ENCODE results near the gene SIVA1.

Gene SIVA1, protein sequence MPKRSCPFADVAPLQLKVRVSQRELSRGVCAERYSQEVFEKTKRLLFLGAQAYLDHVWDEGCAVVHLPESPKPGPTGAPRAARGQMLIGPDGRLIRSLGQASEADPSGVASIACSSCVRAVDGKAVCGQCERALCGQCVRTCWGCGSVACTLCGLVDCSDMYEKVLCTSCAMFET

DNA sequence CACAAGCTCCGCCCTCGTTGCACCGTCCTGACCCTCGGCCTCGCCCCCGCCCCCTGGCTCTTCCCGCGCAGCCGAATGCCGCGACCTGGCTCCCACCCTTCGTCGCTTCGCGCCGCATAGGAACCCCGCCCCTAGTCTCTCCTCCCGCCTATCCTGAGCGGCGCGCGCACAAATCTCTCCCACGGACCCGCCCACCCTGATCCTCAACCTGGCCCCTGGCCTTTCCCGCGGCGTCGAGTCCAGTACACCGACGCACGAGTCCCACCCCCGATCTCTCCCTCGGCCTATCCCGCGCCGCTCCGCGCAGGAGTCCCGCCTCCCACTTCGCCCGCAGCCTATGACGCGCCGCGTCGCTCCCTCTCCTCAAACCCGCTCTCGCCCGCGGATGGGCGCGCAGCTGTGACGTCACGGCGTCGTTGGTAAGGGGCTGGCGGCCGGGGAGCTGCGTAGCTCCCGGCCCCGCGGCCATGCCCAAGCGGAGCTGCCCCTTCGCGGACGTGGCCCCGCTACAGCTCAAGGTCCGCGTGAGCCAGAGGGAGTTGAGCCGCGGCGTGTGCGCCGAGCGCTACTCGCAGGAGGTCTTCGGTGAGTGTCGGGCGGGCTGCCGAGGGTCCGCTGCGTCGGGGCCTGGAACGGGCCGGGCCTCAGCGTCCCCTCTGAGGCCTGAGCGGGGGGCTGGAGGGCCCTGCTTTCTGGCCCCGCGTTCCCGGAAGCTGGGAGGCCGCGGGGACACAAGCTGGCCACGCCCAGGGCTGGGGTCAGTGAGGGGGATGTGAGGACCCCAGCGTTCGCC, at the start of gene SIVA1:
Gene SIVA1 (plus strand): TSS at position 413 of the 793 bp plus-strand sequence. CDS start 55 bp downstream, at position 468.
- DNase-seq (ENCODE audit: low read depth, low spot score): peak; percentile 100

DNA sequence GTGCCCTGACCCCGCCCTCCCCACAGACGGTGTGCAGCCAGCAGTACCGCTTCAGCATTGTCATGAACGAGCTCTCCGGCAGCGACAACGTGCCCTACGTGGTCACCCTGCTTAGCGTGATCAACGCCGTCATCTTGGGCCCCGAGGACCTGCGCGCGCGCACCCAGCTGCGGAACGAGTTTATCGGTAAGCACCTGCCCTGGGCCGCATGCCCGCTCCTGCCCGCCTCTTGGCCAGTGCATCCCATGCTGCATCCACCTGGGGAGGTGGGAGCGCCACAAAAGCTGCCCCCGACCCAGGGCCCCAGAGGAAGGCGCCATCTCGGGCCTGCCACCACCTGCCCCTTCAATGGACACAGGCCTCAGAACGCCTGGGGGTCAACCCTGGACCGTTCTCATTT, 49.7 kb upstream of the SIVA1 start:
- DNase-seq (ENCODE audit: low read depth, low spot score): no peak

DNA sequence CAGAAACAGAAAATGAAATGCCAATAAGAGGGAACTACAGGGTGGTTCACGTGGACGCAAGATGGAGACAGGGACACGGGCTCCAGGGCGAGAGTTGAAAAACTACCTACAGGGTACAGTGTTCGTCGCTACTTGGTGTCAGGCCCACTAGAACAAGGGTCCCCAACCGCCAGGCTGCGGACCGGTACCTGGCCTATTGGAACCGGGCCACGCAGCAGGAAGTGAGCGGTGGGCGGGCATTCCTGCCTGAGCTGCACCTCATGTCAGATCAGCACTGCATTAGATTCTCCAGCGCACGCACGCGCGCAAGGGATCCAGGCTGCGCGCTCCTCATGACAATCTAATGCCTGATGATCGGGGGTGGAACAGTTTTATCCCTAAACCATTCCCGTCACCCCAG, 48.7 kb upstream of the SIVA1 start:
- DNase-seq (ENCODE audit: low read depth, low spot score): no peak

DNA sequence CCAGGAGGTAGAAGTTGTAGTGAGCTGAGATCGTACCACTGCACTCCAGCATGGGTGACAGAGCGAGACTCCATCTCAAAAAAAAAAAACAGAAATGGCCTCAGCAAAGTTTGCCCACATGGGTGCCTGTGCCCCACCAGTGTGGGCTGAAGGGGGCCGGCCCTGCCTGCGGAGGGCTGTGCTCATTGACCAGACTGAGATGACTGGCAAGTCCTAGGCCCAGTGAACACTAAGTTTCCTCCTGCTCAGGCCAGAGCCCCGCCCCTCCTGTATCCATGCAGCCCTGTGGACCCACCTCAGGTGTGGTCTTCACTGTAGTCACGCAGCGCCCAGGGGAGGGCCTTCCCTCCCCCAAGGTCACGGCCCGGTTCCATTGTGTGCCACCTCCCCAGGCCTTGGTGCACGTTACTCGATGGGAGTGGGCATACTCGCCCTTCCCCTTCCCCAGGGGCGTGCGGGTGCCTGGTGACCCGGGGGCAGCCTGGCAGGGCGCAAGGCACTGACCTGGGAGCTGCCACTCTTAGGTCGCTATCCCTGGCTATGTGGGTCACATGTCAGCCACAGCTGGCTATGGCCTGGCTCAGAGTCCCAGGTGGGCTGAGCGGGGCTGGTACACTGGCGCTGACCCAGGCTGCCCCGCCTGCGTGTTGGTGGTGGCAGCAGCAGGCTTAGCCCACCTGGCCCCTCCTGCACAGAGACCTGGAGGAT, 47.5 kb upstream of the SIVA1 start:
- DNase-seq (ENCODE audit: low read depth, low spot score): no peak

DNA sequence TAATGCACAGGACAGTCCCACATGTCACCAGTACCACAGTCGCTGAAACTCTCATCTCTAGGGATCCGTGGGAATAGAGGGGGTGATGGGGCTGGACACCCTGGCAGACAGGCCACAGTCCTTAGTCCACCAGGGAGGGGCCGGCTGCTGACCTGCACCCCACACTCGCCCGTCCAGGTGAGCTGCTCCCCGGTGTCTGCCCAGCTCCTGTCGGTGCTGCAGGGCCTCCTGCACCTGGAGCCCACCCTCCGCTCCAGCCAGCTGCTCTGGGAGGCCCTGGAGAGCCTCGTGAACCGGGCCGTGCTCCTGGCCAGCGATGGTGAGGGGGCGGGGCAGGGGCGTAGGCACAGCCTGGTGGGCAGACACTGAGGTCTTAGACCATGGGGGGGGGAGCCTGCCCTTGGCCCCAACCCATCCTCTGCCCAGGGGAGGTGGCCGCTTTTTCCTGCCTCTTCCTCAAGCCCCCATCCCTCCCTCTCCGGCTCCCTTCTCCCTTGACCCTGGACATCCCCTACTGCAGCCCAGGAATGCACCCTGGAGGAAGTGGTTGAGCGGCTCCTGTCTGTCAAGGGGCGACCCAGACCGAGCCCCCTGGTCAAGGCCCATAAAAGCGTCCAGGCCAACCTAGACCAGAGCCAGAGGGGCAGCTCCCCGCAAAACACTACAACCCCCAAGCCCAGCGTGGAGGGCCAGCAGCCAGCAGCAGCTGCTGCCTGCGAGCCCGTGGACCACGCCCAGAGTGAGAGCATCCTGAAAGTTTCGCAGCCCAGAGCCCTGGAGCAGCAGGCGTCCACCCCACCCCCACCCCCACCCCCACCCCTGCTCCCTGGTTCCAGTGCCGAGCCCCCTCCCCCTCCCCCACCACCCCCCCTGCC, 46.0 kb upstream of the SIVA1 start:
- no peak for DNase-seq (ENCODE audit: low read depth, low spot score)

DNA sequence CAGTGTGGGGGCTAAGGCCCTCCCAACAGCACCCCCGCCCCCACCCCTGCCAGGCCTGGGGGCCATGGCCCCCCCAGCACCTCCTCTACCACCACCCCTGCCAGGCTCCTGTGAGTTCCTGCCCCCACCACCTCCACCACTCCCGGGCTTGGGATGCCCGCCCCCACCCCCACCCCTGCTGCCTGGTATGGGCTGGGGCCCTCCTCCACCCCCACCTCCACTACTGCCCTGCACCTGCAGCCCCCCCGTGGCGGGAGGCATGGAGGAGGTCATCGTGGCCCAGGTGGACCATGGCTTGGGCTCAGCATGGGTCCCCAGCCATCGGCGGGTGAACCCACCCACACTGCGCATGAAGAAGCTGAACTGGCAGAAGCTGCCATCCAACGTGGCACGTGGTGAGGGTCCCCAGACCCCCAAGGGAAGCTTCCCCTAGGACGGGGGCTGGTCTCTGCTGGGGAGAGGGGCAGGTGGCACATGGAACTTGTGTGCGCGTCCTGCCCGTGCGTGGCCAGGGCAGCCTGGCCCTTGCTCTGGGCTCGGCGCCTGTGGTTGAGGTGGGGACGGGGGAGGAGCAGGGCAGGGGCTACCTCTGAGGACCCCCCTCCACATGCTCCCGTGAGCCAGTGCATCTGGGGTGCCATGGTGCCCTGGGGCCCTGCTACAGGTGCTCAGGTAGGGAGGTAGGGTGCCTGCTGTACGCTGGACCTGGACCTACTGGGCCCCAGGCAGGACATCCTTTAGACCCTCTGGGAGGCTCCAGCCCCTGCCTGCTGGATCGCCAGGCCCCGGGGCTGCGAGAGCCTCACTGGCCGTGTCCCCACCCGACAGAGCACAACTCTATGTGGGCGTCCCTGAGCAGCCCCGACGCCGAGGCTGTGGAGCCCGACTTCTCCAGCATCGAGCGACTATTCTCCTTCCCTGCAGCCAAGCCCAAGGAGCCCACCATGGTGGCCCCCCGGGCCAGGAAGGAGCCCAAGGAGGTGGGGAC, 45.0 kb upstream of the SIVA1 start:
- no peak for DNase-seq (ENCODE audit: low read depth, low spot score)

DNA sequence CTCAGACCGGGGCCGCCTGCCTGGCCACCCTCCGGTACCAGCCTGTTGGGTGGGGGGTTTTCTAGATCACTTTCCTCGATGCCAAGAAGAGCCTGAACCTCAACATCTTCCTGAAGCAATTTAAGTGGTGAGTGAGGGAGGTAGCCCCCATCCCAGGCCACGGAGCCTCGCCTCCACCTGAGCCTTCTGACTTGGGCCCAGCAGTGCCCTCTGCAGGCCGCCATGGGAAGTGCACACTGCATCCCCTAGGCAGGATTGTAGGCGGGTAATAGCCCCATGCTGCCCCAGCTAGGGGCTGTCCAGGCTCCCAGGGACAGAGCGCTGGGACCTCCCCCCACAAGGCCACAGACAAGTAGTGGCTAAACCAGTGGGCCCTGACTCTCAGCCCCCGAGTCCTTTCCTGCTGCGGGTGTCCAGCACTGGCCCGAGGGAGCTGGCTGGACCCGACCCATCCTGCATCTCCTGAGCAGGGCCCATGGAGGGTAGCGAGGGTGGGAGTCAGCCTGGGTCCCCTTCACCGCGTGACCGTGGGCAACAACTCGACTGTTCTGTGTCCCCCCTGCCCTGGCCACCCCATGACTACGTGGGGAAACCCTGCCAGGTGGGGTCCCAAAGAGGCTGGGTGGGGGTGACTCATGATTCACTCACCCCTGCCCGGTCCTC, 44.2 kb upstream of the SIVA1 start:
- peak; percentile 91 for DNase-seq (ENCODE audit: low read depth, low spot score)

DNA sequence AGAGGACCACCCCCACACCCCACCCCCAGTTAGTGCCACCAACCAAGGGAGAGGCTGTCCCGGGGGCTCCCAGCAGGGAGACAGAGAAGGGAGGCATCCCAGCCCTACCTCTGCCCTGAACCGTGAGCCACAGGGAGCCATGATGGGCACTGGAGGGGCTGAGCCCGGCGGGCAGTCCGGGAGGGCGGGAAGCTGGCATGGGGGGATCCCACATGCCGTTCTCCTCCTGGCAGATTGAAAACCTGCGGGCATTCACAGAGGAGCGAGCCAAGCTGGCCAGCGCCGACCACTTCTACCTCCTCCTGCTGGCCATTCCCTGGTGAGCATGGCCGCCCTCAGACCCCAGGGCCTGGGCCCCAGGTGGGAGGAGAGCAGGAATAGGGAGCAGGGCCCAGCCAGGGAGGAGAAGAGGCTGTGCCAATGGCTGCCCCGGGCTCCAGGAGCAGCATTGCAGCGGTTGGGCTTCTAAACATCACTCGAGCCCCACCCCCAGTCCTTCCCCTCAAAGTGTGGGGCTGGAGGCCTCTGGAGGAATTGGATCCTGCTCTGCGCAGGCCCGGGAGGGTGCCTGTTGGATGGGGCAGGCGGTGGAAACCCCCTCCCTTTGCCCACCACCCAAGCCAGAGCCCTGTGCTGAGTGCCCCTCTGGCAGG, 43.4 kb upstream of the SIVA1 start:
- peak; percentile 90 for DNase-seq (ENCODE audit: low read depth, low spot score)

DNA sequence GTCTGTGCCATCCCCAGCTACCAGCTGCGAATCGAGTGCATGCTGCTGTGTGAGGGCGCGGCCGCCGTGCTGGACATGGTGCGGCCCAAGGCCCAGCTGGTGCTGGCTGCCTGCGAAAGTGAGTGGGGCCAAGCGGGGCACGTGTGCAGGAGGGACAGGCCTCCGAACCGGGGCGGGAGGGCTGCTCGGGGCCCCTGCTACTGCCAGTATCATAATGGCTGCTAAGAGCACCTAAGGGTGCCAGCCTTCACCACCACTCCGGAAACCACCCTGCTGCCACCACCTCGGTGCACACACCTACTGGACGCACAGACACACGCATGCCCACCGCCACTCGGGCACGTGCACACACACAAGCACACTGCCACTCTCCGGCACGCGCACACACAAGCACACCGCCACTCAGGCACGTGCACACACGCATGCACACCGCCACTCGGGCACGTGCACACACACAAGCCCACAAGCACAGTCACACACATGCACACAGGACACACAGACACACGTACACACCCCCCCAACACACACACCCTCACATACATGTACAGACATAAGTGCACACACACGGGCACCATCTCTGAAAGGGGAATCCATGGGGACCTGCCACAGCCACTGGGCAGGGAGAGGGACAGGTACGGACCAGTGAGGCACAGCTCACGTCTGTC, 42.7 kb upstream of the SIVA1 start:
- no peak for DNase-seq (ENCODE audit: low read depth, low spot score)

DNA sequence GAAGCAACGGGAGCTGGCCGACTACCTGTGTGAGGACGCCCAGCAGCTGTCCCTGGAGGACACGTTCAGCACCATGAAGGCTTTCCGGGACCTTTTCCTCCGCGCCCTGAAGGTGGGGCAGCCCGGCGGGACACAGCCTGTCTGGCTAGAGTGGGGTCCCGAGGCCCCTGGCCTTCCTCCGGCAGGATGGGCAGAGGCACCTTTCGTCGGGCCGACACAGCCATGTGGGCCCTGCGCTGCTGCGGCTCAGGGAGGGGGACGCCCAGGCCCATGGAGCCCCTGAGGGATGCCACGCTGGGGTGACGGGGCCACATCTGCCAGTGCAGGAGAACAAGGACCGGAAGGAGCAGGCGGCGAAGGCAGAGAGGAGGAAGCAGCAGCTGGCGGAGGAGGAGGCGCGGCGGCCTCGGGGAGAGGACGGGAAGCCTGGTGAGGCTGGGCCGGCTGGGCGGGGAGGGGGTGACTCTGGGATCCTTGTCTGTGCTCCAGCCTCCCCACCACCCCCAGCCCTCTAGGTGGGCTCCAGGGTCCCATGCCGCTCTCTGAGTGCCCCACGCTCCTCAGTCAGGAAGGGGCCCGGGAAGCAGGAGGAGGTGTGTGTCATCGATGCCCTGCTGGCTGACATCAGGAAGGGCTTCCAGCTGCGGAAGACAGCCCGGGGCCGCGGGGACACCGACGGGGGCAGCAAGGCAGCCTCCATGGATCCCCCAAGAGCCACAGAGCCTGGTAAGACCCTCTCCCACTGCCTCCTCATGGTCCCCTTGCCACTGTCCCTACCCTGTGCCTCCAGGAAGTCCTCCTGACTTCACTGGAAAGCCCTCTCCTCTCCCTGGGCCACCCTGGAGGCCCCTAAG, 39.8 kb upstream of the SIVA1 start:
- no peak for DNase-seq (ENCODE audit: low read depth, low spot score)

DNA sequence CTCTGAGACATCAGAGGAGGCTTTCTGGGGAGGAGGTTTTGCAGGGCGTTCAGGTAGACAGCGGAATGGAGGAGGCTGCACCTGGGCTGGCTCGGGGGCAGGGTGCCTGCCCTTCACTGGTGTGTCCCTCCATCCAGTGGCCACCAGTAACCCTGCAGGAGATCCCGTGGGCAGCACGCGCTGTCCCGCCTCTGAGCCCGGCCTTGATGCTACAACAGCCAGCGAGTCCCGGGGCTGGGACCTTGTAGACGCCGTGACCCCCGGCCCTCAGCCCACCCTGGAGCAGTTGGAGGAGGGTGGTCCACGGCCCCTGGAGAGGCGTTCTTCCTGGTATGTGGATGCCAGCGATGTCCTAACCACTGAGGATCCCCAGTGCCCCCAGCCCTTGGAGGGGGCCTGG, 38.9 kb upstream of the SIVA1 start:
- DNase-seq (ENCODE audit: low read depth, low spot score): no peak

DNA sequence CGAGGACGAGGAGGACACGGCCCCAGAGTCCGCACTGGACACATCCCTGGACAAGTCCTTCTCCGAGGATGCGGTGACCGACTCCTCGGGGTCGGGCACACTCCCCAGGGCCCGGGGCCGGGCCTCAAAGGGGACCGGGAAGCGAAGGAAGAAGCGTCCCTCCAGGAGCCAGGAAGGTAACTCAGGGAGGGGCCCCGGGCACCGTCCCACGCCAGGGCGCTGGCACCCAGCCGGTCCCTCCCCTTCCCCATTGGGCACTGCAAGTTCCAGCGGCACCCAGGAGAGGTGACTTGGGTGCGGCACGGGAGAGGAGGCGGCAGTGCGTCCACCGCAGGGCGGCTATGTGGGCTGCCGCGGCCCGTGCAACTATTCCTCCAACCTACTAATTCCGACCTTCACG, 38.3 kb upstream of the SIVA1 start:
- no peak for DNase-seq (ENCODE audit: low read depth, low spot score)

DNA sequence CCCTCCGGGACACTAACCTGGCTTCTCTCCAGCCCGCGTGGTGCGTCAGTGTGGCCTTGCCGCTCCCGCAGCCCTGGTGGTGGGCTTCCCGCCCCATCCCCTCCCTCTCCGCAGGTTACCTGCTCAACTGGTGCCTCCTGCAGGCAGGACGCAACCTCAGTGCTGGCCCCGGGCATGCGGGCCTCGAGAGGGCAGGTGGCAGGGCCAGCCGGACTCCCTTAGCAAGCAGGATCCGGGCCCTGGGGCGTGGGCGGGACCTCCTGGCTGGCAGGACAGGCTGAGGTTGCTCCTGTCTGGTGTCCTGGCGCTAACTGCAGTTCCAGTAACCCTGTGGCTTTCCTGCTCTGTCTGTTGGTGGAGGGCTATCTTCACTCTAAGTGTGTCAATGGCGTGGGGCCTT, 37.5 kb upstream of the SIVA1 start:
- peak; percentile 73 for DNase-seq (ENCODE audit: low read depth, low spot score)

DNA sequence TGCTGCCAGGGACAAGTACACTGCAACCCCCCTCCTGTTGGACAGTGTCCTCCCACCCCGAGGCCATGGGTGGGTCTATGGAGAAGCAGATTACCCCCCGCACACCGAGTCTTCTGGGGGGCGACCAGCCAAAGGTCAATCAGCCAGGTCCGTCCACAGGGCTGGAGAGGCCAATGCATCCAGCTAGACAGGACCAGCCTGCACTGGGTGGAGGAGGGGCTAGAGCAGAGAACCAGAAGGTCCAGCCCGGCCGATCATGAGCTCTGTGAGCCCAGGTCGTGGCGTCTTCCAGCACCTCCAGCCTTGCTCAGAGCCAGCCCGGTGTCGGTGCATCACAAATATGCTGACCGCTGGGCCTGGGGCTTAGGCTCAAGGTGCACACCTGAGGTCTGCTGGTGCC, 37.1 kb upstream of the SIVA1 start:
- no peak for DNase-seq (ENCODE audit: low read depth, low spot score)

DNA sequence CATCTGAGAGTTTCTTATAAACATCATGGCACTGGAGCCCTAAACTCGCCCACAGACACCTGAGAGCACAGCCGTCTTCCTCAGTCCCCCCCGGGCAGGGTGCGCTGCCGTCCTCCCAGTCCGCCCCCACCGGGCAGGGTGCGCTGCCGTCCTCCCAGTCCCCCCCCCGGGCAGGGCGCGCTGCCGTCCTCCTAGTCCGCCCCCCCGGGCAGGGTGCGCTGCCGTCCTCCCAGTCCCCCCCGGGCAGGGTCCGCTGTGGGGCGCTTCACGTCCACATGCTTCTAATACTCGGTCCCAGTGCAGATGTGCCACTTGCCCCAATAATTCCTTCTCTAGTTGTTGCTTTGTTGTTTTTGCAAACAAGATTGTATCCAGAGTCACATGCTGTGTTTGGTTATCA, 35.8 kb upstream of the SIVA1 start:
- DNase-seq (ENCODE audit: low read depth, low spot score): no peak

DNA sequence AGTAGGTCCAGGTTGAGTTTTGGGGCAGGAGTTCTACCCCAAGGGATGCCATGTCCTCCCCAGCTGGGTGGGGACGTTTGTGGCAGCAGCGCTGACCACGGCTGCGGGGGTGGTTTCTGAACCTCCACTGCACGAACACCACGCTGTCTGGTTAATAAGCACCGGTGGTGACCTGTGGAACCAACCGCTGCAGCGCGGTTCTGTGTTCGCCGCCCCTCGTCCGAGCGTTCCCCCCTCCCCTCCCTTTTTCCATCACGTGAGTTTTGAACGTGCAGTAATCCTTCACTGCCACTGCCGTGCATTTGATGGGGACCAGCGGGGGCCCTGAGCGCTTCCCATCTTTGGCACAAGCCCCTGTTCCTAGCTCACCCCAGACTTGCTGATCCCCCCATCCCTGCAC, 35.3 kb upstream of the SIVA1 start:
- no peak for DNase-seq (ENCODE audit: low read depth, low spot score)

DNA sequence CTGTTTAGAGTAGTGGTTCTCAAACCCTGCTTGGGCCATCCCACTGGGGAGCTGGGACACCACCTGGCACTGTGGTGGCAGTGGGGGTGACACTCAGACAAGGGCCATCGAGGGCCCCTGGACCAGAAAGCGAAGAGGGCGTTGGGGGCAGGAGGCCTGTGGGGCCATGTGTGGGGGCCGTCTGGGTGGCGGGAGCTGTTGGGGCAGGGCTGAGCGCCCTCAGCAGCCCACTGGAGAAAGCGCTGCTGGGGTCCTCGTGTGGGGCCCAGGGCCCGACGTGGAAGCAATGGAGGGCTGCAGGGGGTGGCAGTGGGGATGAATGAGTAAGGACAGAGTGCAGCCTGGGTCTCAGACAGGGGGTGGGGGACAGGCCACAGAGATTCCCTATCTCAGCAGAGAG, 34.8 kb upstream of the SIVA1 start:
- DNase-seq (ENCODE audit: low read depth, low spot score): no peak

DNA sequence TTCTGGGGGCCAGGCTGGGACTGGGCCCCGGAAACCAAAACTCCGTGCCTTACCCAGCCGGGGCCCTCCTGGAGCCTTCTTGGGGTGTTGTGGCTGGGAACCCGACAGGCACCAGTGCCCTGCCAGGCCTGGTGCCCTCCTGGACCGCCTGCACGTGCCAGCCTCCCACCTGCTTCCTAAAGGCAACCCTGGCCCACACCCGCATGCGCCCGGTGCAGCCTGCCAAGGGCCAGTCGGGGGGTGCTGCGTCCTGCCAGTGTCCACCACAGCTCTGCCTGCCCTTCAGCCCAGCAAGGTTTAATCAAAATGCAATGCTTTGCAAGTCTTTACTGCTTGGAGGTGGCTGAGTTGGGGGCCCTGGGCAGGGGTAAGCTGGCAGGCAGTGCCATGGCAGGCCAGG, 34.1 kb upstream of the SIVA1 start:
- DNase-seq (ENCODE audit: low read depth, low spot score): no peak

Data from ELF-1 (cell line).